ENCODE data around the gene MRGPRD. TPM values are rescaled to one million over a fixed set of nuclear protein-coding genes. Genes with fewer than 3 reads are reported as not detected.
A peak's percentile ranks its signal among the peaks of the same experiment; 100 is the strongest.

MRGPRD gene
- total and polyA plus RNA-seq, 2 experiments from 2014 or later, result not detected

DNA sequence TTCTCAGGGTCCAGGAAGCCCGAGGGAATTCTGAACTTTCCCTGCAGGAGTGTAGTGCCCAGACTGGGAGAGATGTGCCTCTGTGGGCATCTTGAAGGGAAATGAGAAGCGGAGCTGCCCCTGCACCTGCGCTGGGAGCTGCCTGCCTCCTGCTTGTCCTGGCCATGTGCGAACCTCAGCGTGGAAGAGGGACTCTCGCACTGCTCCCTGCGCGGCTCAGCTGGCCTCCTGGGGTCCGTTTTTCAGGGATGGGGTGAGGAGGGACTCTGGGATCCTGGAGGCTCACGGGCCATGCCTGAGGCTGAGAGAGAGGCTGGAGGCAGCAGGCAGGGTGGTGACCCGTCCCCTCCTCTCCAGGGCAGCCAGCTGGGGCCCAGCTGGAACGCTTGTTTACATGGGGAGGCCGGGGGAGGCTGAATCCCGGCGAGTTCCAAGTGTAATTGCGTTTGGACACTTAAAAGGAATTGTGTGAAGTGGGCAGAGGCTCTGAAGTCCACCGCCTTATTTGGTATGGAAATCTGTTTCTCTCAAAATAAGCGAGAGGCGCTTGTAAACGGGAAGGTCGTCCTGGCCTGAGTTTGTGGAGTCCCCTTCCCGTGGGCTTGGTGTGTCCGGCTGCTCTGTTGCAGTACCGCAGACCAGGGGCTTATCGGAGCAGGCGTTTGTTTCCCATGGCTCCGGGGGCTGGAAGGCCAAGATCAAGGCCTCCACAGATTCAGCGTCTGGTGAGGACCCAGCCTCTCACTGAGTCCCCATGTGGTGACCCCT is 33.5 kb upstream of the MRGPRD start (continued):
- TF ChIP-seq, protein P1, sequence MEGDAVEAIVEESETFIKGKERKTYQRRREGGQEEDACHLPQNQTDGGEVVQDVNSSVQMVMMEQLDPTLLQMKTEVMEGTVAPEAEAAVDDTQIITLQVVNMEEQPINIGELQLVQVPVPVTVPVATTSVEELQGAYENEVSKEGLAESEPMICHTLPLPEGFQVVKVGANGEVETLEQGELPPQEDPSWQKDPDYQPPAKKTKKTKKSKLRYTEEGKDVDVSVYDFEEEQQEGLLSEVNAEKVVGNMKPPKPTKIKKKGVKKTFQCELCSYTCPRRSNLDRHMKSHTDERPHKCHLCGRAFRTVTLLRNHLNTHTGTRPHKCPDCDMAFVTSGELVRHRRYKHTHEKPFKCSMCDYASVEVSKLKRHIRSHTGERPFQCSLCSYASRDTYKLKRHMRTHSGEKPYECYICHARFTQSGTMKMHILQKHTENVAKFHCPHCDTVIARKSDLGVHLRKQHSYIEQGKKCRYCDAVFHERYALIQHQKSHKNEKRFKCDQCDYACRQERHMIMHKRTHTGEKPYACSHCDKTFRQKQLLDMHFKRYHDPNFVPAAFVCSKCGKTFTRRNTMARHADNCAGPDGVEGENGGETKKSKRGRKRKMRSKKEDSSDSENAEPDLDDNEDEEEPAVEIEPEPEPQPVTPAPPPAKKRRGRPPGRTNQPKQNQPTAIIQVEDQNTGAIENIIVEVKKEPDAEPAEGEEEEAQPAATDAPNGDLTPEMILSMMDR (conservative IDR thresholded peaks at IDR 0.05; ENCODE audit: low read depth in 2 of 2), result no peak
- no peak for TF ChIP-seq ZNF331 (CRISPR knock-in tag; IDR thresholded peaks at IDR 0.05; ENCODE audit: low read depth)
- TF ChIP-seq, protein P2, sequence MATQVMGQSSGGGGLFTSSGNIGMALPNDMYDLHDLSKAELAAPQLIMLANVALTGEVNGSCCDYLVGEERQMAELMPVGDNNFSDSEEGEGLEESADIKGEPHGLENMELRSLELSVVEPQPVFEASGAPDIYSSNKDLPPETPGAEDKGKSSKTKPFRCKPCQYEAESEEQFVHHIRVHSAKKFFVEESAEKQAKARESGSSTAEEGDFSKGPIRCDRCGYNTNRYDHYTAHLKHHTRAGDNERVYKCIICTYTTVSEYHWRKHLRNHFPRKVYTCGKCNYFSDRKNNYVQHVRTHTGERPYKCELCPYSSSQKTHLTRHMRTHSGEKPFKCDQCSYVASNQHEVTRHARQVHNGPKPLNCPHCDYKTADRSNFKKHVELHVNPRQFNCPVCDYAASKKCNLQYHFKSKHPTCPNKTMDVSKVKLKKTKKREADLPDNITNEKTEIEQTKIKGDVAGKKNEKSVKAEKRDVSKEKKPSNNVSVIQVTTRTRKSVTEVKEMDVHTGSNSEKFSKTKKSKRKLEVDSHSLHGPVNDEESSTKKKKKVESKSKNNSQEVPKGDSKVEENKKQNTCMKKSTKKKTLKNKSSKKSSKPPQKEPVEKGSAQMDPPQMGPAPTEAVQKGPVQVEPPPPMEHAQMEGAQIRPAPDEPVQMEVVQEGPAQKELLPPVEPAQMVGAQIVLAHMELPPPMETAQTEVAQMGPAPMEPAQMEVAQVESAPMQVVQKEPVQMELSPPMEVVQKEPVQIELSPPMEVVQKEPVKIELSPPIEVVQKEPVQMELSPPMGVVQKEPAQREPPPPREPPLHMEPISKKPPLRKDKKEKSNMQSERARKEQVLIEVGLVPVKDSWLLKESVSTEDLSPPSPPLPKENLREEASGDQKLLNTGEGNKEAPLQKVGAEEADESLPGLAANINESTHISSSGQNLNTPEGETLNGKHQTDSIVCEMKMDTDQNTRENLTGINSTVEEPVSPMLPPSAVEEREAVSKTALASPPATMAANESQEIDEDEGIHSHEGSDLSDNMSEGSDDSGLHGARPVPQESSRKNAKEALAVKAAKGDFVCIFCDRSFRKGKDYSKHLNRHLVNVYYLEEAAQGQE (IDR thresholded peaks at IDR 0.05; ENCODE audit: unreplicated experiment), result no peak

DNA sequence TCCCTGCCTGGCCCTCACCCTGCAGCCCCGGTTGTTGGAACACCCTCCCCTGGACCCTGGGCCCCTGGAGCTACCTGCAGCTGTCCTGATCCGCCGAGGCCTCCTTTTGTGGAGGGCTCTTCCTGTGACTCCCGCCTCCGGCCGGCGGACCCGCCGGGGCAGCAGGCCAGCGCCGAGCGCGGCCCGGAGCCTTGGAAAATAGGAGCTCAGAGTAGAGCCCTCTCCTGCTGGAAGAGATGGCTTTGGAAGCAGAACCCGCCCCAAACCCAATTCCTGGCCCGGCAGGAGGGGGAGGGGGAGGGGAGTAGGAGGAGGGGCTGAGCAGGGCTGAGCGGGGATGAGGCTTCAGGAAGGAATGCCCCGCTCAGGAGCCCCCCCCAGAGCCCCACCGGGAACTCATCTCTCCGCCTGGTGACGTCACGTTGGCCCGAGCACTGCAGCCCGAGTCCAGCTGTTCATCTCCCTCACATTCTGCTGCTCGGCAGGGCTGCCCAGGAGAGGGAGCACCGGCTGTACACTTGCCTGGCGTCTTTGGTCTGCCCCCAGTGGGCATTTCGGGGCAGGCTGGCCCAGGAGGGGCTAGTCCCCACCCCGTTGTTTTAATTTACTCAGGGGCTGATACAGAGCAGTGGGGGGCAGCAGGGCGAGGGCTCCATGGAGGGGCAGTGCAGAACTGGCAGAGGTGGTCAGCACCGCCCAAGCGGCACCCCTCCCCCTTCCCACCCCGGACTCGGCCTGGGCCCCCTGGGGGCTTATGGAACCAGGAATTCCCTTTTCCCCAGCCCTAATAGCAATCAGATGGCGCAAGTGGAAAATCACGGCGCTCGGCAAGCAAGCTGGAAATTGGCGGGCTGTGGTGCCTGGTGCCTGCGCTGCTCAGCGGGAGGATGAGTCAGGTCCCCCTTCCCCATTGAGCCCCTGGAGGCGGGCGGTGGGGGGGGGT is 32.5 kb upstream of the MRGPRD start, which contains the start of gene MRGPRF:
TSS of gene MRGPRF (minus strand) at position 238 of the 943 bp plus-strand sequence. CDS start 3,345 bp downstream, outside the sequence.
- Histone ChIP-seq H3F3A (replicated peaks; ENCODE audit: low read depth) (no peaks in the 10 kb centered on the region), H3K4me1 (ENCODE audit: insufficient read depth) (peaks cover 37% of the 10 kb centered on the region), H3K79me2 (replicated peaks; ENCODE audit: insufficient read depth) (no peaks in the 10 kb centered on the region), H3K36me3 (ENCODE audit: insufficient read depth) (no peaks in the 10 kb centered on the region), H3K9me2 (ENCODE audit: insufficient read depth) (no peaks in the 10 kb centered on the region), H4K20me1 (replicated peaks; ENCODE audit: insufficient read depth) (no peaks in the 10 kb centered on the region), H3K27me3 (ENCODE audit: insufficient read depth) (no peaks in the 10 kb centered on the region; the same call in 1 of the 2 replicates), H3K4me2 (peak within 1 kb of the TSS; percentile 89), H3K27ac (ENCODE audit: low read depth) (no peak within 1 kb of the TSS), H3K4me3 (peak within 1 kb of the TSS; percentile 65), H2AFZ (peak within 1 kb of the TSS; percentile 89)
- H3K27me3 Mint-ChIP-seq (ENCODE audit: insufficient read depth, low read depth, poor library complexity), result peaks cover 25% of the 10 kb centered on the region
- TF ChIP-seq, protein P1 (conservative IDR thresholded peaks at IDR 0.05; ENCODE audit: low read depth in 2 of 2), result peak; percentile 42 to 46
- TF ChIP-seq CREB1 (CRISPR knock-in tag; IDR thresholded peaks at IDR 0.05; ENCODE audit: low read depth) (peak; percentile 94), NANOG (IDR thresholded peaks at IDR 0.05; ENCODE audit: borderline replicate concordance) (no peak)
- no peaks in the 10 kb centered on the region; the same call in 2 of the 3 replicates for H3K36me3 Mint-ChIP-seq (ENCODE audit: low read depth)
- peak; percentile 66 for DNase-seq (ENCODE audit: low spot score)
- ATAC-seq, result peak; percentile 18
- peak within 1 kb of the TSS; percentile 73 for H3K4me3 Mint-ChIP-seq
- peaks cover 3% of the 10 kb centered on the region; the same call in 2 of the 3 replicates for H3K9me3 Mint-ChIP-seq
- peaks cover 29% of the 10 kb centered on the region for H3K4me1 Mint-ChIP-seq
- no peak within 1 kb of the TSS for H3K27ac Mint-ChIP-seq

Measured in GM23338 (cell line).